Stimulated activated naive CD4-positive, alpha-beta T cell treated with Interleukin-2 at 50 U/mL for 16 hours (primary cell): ENCODE results near the gene PRR5.

ENCODE experiments used
- DNase-seq: peaks from one replicate; lab custom pipeline; 2025; lab: John Stamatoyannopoulos, UW

The PRR5 gene

DNA sequence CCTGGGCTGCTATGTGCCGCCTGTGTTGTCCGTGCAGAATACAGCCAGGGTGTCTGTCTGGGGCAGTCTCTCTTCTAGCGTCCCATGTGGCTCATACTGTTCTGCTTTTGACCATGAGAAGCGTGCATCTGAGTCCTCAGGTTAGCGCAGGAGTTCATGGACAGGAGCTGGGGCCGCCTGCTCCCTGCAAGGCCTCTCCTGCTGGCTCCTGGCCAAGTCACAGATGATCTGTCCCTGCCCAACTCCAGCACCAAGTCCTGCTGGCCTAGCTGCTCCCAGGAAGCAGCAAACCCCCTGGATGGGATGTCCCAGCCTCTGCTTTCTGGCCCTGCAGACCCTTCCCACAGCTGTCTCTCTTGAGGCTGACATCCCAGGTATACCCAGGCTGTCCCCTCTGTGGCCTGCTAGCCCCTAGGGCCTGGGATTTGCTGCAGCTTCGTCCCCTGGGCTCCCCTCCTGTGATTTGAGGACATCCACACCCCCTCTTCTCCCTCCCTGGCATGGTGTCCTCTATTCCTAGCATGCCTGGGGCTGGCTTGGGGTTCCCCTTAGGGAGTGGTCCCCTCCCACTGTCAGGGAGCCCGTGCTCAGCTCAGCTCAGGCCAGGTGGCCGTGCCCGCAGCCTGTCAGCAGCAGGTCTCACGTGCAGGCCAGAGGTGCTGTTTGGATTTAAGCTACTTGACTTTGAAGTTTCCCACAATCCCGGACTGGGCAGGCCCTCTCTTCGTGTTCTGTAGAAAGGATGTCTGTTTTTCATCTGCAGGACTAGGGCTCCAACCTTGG is 17.8 kb downstream of the PRR5 start:
- DNase-seq = no peak

DNA sequence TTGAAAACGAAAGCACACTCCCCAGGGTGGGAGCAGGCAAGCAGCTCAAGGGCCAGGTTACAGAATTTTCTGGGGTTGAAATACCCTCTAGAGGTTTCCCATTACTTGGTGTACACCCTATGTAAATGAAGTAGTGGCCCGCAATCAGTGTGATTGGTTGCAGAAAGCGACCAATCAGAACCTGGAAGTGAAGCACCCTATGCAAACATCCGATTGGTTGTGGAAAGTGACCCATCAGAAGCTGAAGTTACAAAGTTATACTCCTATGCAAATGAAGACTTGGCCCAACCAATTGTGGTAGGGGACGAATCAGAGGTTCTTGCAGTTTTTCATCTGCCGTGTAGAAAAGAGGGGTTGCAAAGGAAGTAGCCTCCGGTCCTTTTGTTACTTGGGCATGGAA is 19.2 kb downstream of the PRR5 start:
- DNase-seq = no peak

DNA sequence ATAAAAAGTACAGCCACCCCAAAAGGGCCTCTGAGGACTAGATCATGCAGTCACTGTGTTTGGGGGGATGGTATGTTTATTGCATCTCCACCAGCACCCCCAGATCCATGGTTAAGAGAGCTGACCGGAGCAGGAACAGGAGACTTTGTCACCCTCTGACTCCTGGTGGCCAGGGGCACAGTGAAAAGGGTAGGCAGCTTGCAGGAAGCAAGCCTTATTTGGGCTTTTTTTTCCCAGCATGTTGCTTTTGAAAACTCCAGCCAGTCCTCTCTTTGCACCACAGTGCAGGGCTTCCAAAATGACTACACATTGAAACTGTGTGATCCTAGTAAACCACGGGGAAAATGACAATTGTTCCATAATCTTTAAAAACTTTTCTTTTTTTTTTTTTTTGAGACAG is 20.6 kb downstream of the PRR5 start:
- no peak for DNase-seq

DNA sequence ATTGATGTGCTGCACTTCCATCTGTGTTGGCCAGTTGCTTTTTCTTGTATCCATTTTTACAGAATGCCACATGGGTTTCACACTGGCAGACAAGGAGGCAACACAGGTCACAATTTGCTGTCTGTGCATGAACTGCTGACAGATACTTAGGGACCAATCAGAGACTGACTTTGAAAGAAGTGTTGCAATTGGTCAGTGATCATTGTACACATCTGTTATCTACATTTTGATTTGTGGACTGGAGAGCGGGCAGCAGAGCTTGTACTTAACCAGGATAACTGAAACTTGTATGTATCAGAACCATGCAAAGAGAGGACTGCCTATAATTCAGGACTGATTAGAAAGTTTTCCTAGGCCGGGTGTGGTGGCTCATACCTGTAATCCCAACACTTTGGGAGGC is 21.8 kb downstream of the PRR5 start:
- DNase-seq = no peak

DNA sequence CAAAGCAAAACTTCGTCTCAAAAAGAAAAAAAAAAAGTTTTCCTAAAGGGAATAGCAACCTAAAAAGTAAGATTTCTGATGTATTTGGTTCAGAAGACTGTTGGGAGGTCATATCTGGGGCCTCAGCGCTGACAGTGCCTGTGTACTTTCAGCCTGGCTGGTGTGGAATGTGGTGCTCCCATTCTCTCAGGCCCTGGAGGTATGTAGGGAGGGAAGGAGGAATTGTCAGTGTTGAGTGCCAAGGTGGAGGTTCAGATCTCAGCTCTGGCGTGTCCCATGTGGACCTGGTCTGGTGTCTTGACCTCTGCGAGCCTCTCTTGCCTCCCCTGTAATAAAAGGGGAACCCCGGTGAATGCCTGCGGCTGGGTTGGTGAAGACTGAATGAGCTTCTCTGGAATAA is 22.4 kb downstream of the PRR5 start:
- DNase-seq = no peak

DNA sequence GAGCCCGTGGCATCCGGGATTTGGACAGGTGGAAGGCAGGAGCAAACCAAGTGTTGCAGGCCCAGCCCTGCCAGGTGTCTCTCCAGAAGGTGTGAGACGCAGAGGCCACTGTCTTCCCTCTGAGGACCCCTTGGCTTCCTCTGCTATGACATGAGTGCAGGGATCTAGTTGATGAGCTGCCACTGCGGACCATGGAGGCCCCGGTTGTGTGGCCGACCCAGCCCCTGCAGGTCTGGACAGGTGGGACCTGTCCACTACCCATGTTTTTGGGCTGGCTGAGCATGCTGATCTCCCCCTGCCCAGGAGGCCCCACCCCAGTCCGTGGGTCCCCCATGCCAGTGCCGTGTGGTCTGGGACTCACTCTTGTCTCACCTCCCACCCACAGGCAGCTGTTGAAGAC is 22.9 kb downstream of the PRR5 start:
- no peak for DNase-seq

DNA sequence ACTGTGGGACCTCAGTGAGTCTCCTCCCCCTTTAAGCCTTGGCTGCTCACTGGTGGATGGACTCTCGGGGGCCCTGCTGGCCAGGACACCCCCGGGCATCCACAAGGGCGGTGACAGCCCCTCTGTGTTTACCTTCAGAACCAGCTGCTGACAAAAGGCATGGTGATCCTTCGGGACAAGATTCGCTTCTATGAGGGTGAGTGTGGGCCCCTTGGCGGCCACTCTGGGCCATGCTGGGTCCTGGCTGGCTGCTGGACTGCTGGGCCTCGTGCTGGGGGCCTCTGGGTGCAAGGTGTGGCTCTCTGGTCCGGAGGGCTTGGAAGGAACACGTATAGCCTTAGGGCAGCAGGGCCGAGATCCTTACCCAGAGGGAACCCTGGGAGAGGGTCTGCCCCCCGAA is 24.4 kb downstream of the PRR5 start:
- DNase-seq = no peak

DNA sequence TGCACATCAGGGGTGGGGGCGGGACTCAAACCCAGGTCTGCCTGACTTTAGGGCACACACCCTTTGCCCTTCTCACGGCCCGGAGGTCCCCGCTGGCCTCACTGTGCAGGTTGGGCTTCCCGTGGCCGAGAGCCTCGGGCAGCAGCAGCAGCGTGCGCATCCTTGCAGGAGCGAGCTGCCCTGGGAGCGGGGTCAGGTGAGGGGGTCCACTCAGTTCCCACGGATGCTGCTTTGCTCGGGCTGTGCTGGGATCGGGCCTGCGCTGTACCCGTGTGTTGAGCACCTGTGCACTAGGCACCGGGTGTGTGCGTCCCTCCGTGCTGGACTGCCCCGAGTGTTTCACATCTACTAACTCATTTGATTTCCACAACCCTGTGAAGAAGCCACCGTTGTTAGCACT is 25.1 kb downstream of the PRR5 start:
- DNase-seq = no peak

DNA sequence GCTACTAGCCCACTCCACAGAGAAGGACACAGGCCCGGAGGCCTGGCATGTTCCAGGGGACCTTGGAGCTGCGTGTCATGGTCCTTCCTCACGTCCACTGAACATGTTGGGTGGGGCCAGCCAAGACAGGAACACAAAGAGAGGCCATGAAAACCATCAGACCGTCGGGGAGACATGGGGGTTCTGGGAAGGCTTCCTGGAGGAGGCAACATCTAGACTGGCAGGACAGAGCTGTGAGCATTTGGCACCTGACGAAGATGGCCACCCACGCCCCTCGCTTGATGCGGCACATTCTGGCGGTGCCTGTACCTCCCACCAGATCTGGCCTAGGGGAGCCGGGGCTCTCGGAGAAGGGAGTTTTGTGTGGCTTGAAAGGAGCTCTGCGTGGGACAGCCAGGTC is 25.7 kb downstream of the PRR5 start:
- DNase-seq = no peak

DNA sequence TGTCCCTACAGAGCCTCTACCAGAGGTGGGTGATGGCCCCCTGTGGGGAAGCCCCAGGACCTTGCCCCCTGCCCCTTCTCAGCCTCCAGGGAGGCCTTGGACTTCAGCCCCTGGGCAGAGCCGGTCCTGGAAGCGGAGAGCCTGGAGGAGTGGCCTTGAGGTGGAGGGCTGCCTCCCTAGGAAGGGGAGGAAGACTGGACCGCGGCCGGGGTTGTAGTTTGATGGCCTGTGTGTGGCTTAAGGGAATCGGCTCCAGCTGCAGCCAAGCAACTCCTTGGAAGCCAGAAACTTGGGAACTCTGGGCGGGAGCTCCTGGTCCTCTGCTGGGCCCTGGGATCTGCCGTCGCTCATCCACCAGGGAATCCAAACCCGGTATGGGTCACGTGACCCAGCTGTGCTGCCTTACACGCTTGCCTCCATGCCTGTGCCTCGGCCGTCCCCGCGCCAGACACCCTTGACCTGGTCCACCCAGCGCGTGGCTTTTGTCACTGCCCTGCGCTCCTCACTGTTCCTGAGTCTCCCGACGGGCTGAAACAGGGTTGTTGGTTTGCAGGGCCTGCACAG is 26.8 kb downstream of the PRR5 start:
- no peak for DNase-seq

DNA sequence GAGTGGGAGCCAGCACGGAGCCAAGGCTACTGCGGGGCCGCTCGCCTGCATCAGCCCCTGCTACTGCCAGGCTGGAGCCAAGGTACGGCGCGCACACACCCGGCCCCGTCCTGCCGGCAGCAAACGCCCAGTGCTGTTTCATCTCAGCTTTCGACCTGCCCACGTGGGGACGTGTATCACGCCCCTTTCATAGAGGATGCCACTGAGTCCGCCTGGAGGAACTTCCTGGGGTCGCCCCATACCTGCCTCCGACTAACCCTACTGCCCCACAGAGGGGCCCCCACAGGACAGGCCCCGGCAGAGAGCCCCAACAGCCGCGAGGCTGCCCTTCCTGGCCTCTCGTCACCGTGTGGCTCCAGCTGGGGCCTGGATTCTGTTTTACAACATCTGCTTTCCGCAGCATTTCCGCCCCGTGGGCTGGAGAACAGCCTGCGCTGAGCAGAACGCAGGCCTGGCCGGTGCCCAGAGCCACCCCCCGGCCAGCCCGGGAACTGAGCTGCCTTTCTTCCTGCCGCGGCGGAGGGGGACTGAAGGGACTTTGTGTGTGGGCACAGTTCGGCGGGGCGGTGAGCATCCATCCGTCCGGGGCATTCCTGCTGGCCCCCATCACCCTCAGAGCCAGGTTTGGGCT is 27.5 kb downstream of the PRR5 start:
- DNase-seq = no peak

DNA sequence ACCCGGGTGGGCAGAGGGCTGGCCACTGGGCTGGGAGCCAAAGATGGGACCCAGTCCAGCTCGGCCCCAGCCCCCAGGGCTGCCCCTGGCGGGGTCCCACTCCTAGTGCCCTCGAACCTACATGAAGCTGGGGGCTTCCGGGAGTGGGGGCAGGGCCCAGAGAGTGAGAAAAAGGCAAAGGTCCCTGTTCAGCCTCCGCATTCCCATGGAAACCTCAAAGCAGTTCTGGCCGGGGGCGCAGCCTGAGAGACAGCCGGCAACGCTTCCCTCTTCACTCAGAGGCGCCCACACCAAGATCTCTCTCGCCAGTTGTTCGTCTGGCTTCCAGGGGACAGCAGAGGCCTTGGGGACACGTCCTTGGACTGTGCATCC is 28.0 kb downstream of the PRR5 start:
- DNase-seq = no peak

DNA sequence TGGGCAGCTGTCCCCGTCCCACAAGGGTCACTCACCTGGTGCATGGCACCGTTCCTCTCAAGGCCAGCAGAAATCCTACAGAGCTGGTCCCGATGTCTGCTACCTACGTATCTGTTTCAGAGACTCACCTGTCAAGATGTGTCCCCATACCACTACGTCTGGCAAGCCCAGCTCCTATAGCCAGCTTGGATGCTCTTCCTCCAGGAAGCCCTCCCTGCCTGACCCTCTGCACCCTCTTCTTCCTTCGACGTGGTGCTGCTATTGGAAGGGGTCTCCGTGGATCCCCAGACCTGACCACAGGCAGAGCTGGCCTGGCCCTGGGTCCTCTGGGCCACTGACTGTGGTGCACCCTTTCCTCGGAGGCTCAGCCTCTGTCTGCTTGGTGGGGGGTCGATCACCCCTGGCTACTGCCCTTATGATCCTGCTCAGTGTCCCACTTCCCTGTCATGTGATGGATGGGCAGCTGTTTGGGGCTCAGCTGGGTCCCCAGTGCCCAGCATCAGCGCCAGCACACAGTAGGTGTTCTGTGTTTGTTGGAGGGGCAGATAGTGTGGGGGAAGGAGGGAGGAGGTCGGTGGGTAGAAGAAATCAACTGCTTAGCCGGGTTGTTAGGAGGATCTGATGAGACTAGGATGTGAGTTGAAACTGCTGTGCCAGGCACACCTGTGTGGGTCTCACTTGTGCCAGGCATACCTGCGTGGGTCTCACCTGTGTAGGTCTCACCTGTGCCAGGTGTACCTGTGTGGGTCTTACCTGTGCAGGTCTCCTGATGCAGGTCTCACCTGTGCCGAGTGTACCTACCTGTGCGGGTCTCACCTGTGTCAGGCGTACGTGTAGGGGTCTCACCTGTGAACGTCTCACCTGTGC is 28.7 kb downstream of the PRR5 start:
- no peak for DNase-seq

DNA sequence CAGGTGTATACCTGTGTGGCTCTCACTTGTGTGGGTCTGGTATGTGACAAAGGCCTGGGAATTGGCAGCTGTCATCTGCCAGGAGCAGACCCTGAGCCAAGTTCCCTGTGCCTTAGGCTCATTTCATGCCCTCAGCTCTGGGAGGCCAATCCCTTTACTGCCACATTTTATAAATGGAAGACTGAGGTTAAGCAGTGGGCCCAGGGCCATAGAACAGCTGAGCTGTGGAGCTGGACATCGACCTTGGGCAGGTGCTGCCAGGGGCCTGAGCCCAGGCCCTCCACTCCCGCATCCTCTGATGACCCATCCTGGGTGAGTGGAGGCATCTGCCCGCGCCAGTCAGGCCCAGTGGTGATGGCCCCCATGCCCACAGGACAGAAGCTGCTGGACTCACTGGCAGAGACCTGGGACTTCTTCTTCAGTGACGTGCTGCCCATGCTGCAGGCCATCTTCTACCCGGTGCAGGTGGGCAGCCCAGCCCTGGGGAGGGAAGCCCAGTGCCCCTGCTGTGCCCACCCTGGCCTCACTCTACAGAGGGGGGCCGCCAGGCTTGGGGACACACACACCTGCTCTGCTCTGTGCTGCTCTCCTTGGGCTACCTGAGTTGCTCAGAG is 29.5 kb downstream of the PRR5 start:
- DNase-seq = no peak

DNA sequence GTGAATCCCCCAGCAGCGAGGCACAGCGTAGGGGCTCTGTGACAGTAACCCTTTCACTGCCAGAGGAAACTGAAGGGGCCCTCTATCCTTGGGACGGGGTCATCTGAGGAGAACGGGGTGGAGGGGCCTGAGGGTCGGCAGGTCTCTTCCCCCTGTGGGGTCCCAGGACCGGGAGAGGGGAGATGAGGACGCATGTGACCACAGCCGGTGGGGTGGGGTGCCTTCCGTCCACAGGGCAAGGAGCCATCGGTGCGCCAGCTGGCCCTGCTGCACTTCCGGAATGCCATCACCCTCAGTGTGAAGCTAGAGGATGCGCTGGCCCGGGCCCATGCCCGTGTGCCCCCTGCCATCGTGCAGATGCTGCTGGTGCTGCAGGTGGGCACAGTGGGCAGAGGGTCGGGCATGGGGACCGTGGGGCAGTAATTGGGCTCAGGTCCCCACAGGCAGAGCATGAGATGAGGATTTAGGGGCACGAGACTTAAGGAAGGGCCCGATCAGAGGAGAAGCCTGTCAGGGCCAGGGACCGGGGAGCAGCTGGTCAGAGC is 30.1 kb downstream of the PRR5 start:
- no peak for DNase-seq

DNA sequence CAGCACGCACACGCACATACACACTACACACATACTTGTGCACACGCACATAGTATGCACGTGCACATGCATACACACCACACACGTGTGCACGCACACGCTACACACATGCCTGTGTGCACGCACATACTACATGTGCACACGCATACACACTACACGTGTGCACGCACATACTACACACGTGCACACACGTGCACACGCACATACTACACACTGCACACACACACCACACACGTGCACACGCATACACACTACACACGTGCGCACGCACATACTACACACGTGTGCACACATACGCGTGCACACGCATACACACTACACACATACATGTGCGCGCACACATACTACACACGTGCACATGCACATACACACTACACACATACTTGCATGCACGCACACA is 30.7 kb downstream of the PRR5 start:
- no peak for DNase-seq

DNA sequence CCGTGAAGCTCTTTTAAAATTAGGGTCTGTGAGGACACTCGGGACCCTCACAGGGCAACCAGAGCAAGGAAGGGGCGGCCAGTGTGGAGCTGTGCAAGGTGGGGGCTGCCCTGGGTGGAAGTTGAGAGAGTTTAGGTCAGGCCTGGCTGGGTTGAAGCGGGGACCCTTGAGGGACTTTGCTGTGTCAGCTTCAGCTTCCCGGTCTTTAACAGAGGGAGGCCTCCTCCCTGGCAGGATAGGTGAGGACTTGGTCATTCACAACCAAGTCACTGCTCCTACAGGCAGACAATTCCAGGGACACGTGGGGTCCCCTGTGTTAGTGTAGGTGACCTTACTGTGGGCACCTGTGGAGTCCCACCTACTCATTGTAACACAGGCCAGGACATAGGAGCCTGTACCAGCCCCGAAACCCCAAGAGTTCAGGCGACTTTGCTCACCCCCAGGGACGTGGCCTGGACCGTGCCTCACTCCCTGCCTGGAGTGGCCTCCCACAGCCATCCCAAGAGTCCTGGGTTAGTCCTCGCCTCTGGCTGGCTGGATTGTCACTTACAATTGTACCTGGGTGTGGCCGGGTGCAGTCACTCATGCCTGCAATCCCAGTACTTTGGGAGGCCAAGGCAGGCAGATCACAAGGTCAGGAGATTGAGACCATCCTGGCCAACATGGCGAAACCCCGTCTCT is 31.6 kb downstream of the PRR5 start:
- DNase-seq = no peak

DNA sequence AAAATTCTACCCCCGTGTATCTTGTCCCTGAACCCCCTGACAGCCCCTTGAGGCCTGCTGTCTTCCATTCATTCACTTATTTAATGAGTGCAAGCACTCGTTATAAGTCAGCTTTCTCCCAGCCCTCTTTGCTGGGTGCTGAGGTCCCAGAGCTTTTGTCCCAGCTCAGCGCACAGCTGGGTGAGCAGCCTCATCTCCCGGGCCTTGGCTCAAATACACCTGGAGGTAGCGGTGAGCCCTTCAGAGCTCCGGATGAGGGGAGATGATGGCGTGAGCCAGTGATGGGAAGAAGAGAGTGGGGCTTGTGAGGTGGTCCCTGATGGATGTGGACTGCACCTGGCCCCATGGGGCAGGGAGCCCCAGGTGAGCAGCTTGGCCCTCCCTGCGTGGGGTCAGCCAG is 32.3 kb downstream of the PRR5 start:
- DNase-seq = no peak

DNA sequence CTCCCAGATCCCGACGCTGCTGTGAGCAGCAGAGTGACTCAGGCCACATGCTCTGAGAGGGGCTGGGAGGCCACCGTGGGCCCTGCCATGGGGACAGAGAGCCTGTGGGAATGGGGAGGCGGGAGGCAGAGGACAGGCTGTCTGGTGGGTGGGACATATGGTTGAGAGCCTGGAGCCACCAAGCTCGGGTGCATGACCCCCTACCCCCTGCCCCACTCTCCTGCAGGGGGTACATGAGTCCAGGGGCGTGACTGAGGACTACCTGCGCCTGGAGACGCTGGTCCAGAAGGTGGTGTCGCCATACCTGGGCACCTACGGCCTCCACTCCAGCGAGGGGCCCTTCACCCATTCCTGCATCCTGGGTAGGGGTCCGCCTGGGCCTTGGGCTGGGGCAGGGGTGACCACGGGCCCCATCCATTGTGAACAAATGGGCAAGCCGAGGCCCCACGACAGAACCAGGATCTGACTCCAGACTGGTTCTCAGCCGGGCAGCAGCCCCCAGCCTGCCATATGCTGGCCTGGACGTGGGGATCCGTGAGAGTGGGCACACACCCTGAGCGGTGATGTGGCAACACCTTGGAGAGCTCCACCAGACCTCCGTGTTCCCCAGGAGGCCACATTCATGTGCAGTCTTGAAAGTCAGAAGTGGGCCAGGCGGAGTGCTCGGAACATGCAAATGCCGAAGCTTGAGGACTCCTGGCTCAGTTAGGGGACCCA is 33.0 kb downstream of the PRR5 start:
- no peak for DNase-seq

DNA sequence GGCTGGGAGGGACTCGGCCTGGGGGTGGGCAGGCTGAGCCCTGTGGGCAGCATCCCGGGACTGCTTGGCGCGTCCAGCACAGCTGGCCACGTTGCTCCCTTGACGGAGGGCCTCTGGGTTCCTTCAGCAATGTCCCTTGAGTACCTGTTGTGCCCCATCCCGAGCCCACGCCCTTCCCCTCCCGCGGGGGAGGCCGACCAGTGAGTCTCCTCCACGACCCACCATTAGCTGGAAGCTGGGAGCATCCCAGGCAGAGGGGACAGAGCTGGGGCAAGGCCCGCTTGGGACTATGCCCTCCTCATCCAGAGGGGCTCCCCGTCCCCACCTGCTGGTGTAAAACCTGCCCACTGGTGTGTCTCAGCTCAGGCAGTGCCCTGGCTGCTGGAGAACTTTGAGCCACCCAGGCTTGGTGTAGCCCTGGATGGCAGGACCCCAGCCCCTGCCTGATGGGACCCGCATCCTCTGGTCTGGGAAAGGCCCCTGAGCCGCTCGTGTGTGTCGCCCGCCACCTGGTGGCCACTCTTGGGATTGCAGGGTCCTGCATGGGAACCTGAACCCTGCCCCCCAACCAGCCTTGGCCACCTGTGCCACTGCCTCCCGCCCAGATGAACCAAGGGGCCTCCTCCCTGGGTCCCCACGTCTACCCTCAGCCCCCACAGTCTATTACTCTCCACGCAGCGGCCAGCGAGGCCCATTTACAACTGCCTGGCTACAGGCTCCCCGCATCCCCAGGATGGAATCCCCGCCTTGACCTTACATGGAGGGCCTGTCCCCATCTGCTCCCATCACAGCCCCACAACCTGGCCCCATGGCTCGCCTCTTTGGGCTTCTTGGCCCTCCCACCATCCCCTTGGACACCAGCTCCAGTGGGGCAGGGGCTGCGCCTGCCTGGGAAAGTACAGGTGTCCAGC is 33.8 kb downstream of the PRR5 start:
- peak; percentile 67 for DNase-seq
